HCT116 (cell line): ENCODE data around the gene ITFG1. TPM values are rescaled to one million over a fixed set of nuclear protein-coding genes. Genes with fewer than 3 reads are reported as not detected.

ENCODE experiments used
- ATAC-seq: fragments of 200-7000 bp; cut with Tn5 transposase; 2 replicates; pipeline ENCODE4 v1.9.1; 2020; ENCODE audit warnings: mild to moderate bottlenecking, moderate library complexity
- BruUV-seq: library from RNA; stranded (reverse); fragments of 400-500 nt; replicated peaks from 2 replicates; lab custom pipeline; 2021; lab: Mats Ljungman, UMichigan
- CTCF ChIA-PET: fragments of 300-600 bp; sonication (Branson Sonifier 250); formaldehyde crosslinking; loops from one replicate; lab custom pipeline; 2021; ENCODE audit warnings: antibody characterized with exemption; lab: Charles Lee
- POLR2A ChIA-PET: fragments of 300-600, 350-600 bp; sonication (Branson Sonifier 250); formaldehyde crosslinking; loops from one replicate; lab custom pipeline; 2021; ENCODE audit warnings: antibody characterized with exemption; lab: Charles Lee
- RAD21 ChIA-PET, 2 experiments: fragments of 300-600 bp; sonication (Branson Sonifier 250); formaldehyde crosslinking; loops; one replicate each; lab custom pipeline; 2023; ENCODE audit warnings: low total read pairs in 2 of 2; ENCODE audit not compliant: uncharacterized antibody in 2 of 2, unreplicated experiment in 2 of 2, low non-redundant PET in 1 of 2; lab: Charles Lee
- DNase-seq: peaks from one replicate; pipeline ENCODE4 v3.0.0-alpha.2; 2010; ENCODE audit warnings: low read depth, low spot score
- H2AFZ ChIP-seq: fragments of 200-600 bp; shearing (Covaris generic), sonication (generic); 2 replicates; pipeline ENCODE4 v1.6.1; 2017; ENCODE audit warnings: low read depth, mixed run types, mixed read lengths, antibody characterized with exemption, low read length; ENCODE audit not compliant: poor library complexity, severe bottlenecking
- H3K27ac ChIP-seq: 2 replicates; pipeline ENCODE4 v1.5.1; 2012; ENCODE audit warnings: low read depth, low read length
- H3K27me3 ChIP-seq: fragments of 200-600 bp; sonication (generic); 2 replicates; pipeline ENCODE4 v1.6.1; 2016; ENCODE audit warnings: mixed run types, low read length, mixed read lengths; ENCODE audit not compliant: insufficient read depth
- H3K36me3 ChIP-seq, 2 experiments: fragments of 200-500 bp in 1 of 2; fragments of 200-600 bp in 1 of 2; sonication (Bioruptor generic) in 1 of 2; sonication (generic) in 1 of 2; 2 replicates each; pipeline versions ENCODE4 v1.5.1 to v1.6.1; 2014 to 2016; ENCODE audit warnings: low read length in 2 of 2, inconsistent platforms in 1 of 2, mixed read lengths in 1 of 2, mixed run types in 1 of 2; ENCODE audit not compliant: insufficient read depth in 2 of 2, control insufficient read depth in 1 of 2
- H3K4me1 ChIP-seq, 2 experiments: fragments of 200-600 bp in 1 of 2; sonication (generic) in 1 of 2; 2 replicates each; pipeline versions ENCODE4 v1.5.1 to v1.6.1; 2012 to 2017; ENCODE audit warnings: low read length in 2 of 2, inconsistent platforms in 1 of 2, mild to moderate bottlenecking in 1 of 2, mixed read lengths in 1 of 2, mixed run types in 1 of 2, moderate library complexity in 1 of 2; ENCODE audit not compliant: insufficient read depth in 2 of 2, control insufficient read depth in 1 of 2
- H3K4me2 ChIP-seq: fragments of 200-600 bp; sonication (generic); 2 replicates; pipeline ENCODE4 v1.6.1; 2017; ENCODE audit warnings: mixed run types, low read length, mixed read lengths
- H3K4me3 ChIP-seq, 2 experiments: fragments of 200-600 bp in 1 of 2; sonication (generic) in 1 of 2; replicated peaks in 1 of 2; 2 replicates each; pipeline ENCODE4 v1.5.1; 2011 to 2016; ENCODE audit warnings: low read length in 2 of 2, control low read depth in 1 of 2, low read depth in 1 of 2, mild to moderate bottlenecking in 1 of 2, mixed read lengths in 1 of 2, mixed run types in 1 of 2
- H3K79me2 ChIP-seq: fragments of 200-600 bp; sonication (generic); 2 replicates; pipeline ENCODE4 v1.6.1; 2017; ENCODE audit warnings: mild to moderate bottlenecking, mixed run types, low read length, moderate library complexity, mixed read lengths; ENCODE audit not compliant: insufficient read depth
- H3K9ac ChIP-seq: fragments of 200-600 bp; sonication (generic); 2 replicates; pipeline ENCODE4 v1.6.1; 2016; ENCODE audit warnings: low read length, mixed read lengths
- H3K9me2 ChIP-seq: fragments of 200-600 bp; sonication (generic), shearing (Covaris generic); 2 replicates; pipeline ENCODE4 v1.6.1; 2017; ENCODE audit warnings: mixed run types, mild to moderate bottlenecking, moderate library complexity; ENCODE audit not compliant: insufficient read depth
- H3K9me3 ChIP-seq, 2 experiments: fragments of 200-500 bp in 1 of 2; fragments of 200-600 bp in 1 of 2; sonication (Bioruptor generic) in 1 of 2; sonication (generic) in 1 of 2; 2 replicates each; pipeline ENCODE4 v1.6.1; 2014 to 2017; ENCODE audit warnings: low read length in 2 of 2, mixed read lengths in 2 of 2, inconsistent platforms in 1 of 2, low read depth in 1 of 2, mild to moderate bottlenecking in 1 of 2, mixed run types in 1 of 2, moderate library complexity in 1 of 2; ENCODE audit not compliant: control insufficient read depth in 1 of 2, insufficient read depth in 1 of 2
- H4K20me1 ChIP-seq: fragments of 200-600 bp; sonication (generic), shearing (Covaris generic); 2 replicates; pipeline ENCODE4 v1.6.1; 2017; ENCODE audit warnings: mixed run types, mild to moderate bottlenecking, moderate library complexity; ENCODE audit not compliant: insufficient read depth
- CEBPB ChIP-seq: IDR thresholded peaks from 2 replicates; pipeline ENCODE4 v1.6.1; 2012; ENCODE audit warnings: low read depth
- EGR1 ChIP-seq: IDR thresholded peaks from 2 replicates; pipeline ENCODE4 v1.6.1; 2012; ENCODE audit warnings: low read depth
- ELF1 ChIP-seq: IDR thresholded peaks from 2 replicates; pipeline ENCODE4 v1.6.1; 2012; ENCODE audit warnings: low read depth, borderline replicate concordance
- EZH2phosphoT487 ChIP-seq: fragments of 200-600 bp; IDR thresholded peaks from 2 replicates; pipeline ENCODE4 v1.6.1; 2018; ENCODE audit warnings: antibody characterized with exemption, borderline replicate concordance
- JUND ChIP-seq: IDR thresholded peaks from 2 replicates; pipeline ENCODE4 v1.6.1; 2012
- POLR2A ChIP-seq: IDR thresholded peaks from 2 replicates; pipeline ENCODE4 v1.7.0; 2011; ENCODE audit warnings: borderline replicate concordance; ENCODE audit not compliant: insufficient read depth, insufficient read length; ENCODE audit errors: extremely low read depth
- POLR2AphosphoS5 ChIP-seq: IDR thresholded peaks from 2 replicates; pipeline ENCODE4 v1.6.1; 2011; ENCODE audit warnings: mild to moderate bottlenecking, low read depth, low read length, moderate library complexity
- SIN3A ChIP-seq: IDR thresholded peaks from 2 replicates; pipeline ENCODE4 v1.6.1; 2012; ENCODE audit warnings: low read depth
- SP1 ChIP-seq: IDR thresholded peaks from 2 replicates; pipeline ENCODE4 v1.6.1; 2012; ENCODE audit warnings: low read depth
- SRF ChIP-seq: IDR thresholded peaks from 2 replicates; pipeline ENCODE4 v1.6.1; 2012; ENCODE audit warnings: low read depth
- YY1 ChIP-seq: IDR thresholded peaks from 2 replicates; pipeline ENCODE4 v1.6.1; 2011; ENCODE audit warnings: low read length, low read depth, moderate library complexity, mild to moderate bottlenecking; ENCODE audit not compliant: insufficient replicate concordance; ENCODE audit errors: extremely low read depth
- ZFX ChIP-seq: fragments of 450-650 bp; IDR thresholded peaks from 2 replicates; pipeline ENCODE4 v1.6.1; 2017
- ZNF274 ChIP-seq: fragments of 200-500 bp; sonication (Bioruptor generic); IDR thresholded peaks from 2 replicates; pipeline ENCODE4 v1.6.1; 2014; ENCODE audit warnings: mild to moderate bottlenecking, low read depth, low read length, inconsistent platforms
- intact Hi-C: fragments of 100-400 bp; cut with micrococcal nuclease; formaldehyde crosslinking; loops from 2 replicates; pipeline ENCODE4 v1.10.0; 2022
- total RNA-seq: library from RNA; stranded (reverse); gene quantifications from one replicate; pipeline ENCODE4 v1.2.1, GENCODE V29; 2021; ENCODE audit not compliant: unreplicated experiment
- TF ChIP-seq, protein P1 (sequence below): IDR thresholded peaks from 2 replicates; pipeline ENCODE4 v1.6.1; 2012
- TF ChIP-seq, protein P2 (sequence below), 3 experiments: fragments of 200-600 bp in 1 of 3; sonication (generic) in 1 of 3; IDR thresholded peaks in 2 of 3; conservative IDR thresholded peaks in 1 of 3; 2 replicates each; pipeline ENCODE4 v1.5.1; 2012 to 2017; ENCODE audit warnings: low read depth in 2 of 3, low read length in 2 of 3, antibody characterized with exemption in 1 of 3, borderline replicate concordance in 1 of 3, control low read depth in 1 of 3, mild to moderate bottlenecking in 1 of 3, mixed read lengths in 1 of 3, mixed run types in 1 of 3, moderate library complexity in 1 of 3; ENCODE audit not compliant: insufficient read depth in 1 of 3
- TF ChIP-seq, protein P3 (sequence below): IDR thresholded peaks from 2 replicates; pipeline ENCODE4 v1.6.1; 2012

Gene ITFG1
- total RNA-seq, 1 experiment from 2014 or later = 24.9 TPM

DNA sequence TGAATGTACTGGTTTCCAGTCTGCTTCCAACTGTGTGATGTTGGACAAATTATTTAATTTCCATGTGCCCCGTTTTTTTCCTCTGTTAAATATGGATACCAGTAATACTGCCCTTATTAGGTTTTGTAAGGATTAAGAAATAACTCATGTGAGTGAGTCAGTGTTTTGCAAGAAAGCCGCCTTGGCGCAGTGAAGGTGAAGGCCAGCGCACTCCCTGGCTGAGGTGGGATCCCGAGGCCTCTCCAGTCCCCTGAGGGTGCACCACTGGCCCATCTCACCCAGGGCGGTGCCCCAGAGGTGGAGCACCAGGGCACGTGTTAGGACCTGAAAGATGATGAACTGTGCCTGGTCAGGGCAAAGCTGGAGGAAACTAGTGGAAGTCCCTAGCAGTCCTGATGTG lies 43.7 kb upstream of the ITFG1 start:
- Histone ChIP-seq H3K79me2 (no peaks in the 10 kb centered on the region), H3K4me1 (no peaks in the 10 kb centered on the region), H2AFZ (no peak overlapping the region), H3K36me3 (no peaks in the 10 kb centered on the region; a peak in 1 of 4 replicates), H3K4me3 (no peak overlapping the region), H3K9ac (no peak overlapping the region), H3K4me2 (no peak overlapping the region), H3K27ac (no peak overlapping the region), H3K9me2 (no peaks in the 10 kb centered on the region), H4K20me1 (no peaks in the 10 kb centered on the region), H3K9me3 (no peaks in the 10 kb centered on the region), H3K27me3 (no peaks in the 10 kb centered on the region)
- CTCF ChIA-PET = no interaction called here
- POLR2A ChIA-PET = no interaction called here
- intact Hi-C loops = no loop called here
- no TSS peak for BruUV-seq
- ATAC-seq = no peak
- no peak for DNase-seq
- TF ChIP-seq, protein P1, sequence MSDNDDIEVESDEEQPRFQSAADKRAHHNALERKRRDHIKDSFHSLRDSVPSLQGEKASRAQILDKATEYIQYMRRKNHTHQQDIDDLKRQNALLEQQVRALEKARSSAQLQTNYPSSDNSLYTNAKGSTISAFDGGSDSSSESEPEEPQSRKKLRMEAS = no peak
- TF ChIP-seq EGR1 = no peak
- no peak for TF ChIP-seq YY1
- no peak for TF ChIP-seq JUND
- TF ChIP-seq, protein P2, sequence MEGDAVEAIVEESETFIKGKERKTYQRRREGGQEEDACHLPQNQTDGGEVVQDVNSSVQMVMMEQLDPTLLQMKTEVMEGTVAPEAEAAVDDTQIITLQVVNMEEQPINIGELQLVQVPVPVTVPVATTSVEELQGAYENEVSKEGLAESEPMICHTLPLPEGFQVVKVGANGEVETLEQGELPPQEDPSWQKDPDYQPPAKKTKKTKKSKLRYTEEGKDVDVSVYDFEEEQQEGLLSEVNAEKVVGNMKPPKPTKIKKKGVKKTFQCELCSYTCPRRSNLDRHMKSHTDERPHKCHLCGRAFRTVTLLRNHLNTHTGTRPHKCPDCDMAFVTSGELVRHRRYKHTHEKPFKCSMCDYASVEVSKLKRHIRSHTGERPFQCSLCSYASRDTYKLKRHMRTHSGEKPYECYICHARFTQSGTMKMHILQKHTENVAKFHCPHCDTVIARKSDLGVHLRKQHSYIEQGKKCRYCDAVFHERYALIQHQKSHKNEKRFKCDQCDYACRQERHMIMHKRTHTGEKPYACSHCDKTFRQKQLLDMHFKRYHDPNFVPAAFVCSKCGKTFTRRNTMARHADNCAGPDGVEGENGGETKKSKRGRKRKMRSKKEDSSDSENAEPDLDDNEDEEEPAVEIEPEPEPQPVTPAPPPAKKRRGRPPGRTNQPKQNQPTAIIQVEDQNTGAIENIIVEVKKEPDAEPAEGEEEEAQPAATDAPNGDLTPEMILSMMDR (IDR thresholded peaks at IDR 0.05 in 2 of 3, conservative IDR thresholded peaks at IDR 0.05 in 1 of 3; ENCODE audit: borderline replicate concordance in 1 of 3, insufficient read depth in 1 of 3, low read depth in 2 of 3, low read length in 2 of 3) = no peak
- TF ChIP-seq SP1 = no peak
- TF ChIP-seq SIN3A = no peak
- TF ChIP-seq ZFX = no peak
- no peak for TF ChIP-seq ELF1
- no peak for TF ChIP-seq POLR2AphosphoS5
- no peak for TF ChIP-seq ZNF274
- TF ChIP-seq, protein P3, sequence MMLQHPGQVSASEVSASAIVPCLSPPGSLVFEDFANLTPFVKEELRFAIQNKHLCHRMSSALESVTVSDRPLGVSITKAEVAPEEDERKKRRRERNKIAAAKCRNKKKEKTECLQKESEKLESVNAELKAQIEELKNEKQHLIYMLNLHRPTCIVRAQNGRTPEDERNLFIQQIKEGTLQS = no peak
- TF ChIP-seq EZH2phosphoT487 = no peak
- TF ChIP-seq POLR2A = no peak
- no peak for TF ChIP-seq CEBPB
- TF ChIP-seq SRF = no peak
- RAD21 ChIA-PET = no interaction called here
